OCI-LY1 (cell line): ENCODE measurements around the gene MAPRE3.

Experiments used
- CTCF ChIP-seq: fragments of 200-600 bp; sonication (generic), shearing (Covaris generic); IDR thresholded peaks from 2 replicates; pipeline ENCODE4 v1.5.1; 2017; ENCODE audit warnings: mild to moderate bottlenecking, antibody characterized with exemption, low read length, moderate library complexity, mixed read lengths
- EZH2 ChIP-seq: fragments of 200-600 bp; sonication (generic), shearing (Covaris generic); IDR thresholded peaks from 2 replicates; pipeline ENCODE4 v1.8.0; 2017; ENCODE audit warnings: borderline replicate concordance, mixed run types, mild to moderate bottlenecking, antibody characterized with exemption, low read length, moderate library complexity, mixed read lengths

GRCh38 chr2:26975656-26976055 lies 5.2 kb downstream of the MAPRE3 start:
- TF ChIP-seq CTCF (no peak), EZH2 (no peak)
